Neural cell (in vitro differentiated cells): ENCODE results near the gene KCNMB2. TPM values are rescaled to one million over a fixed set of nuclear protein-coding genes. Genes with fewer than 3 reads are reported as not detected.

Experiments used
- H2AFZ ChIP-seq: fragments of 200-600, 300-800 bp; sonication (generic), shearing (Covaris generic); 2 replicates; pipeline ENCODE4 v1.6.0; 2014; ENCODE audit warnings: low read depth, mild to moderate bottlenecking, antibody characterized with exemption, low read length, moderate library complexity
- H3F3A ChIP-seq: fragments of 200-600 bp; shearing (Covaris generic); 2 replicates; pipeline ENCODE4 v1.6.1; 2016; ENCODE audit warnings: mild to moderate bottlenecking, moderate library complexity, mixed read lengths, antibody characterized with exemption, low read length; ENCODE audit not compliant: insufficient read depth, poor library complexity, severe bottlenecking
- H3K27ac ChIP-seq: fragments of 200-600, 300-800 bp; sonication (generic), shearing (Covaris generic); 2 replicates; pipeline ENCODE4 v1.5.1; 2014; ENCODE audit warnings: mild to moderate bottlenecking, low read length, moderate library complexity
- H3K27me3 ChIP-seq: fragments of 300-800, 200-600 bp; sonication (generic), shearing (Covaris generic); 2 replicates; pipeline ENCODE4 v1.6.0; 2014; ENCODE audit warnings: mild to moderate bottlenecking, low read depth, low read length, moderate library complexity; ENCODE audit not compliant: insufficient read depth
- H3K36me3 ChIP-seq: fragments of 300-800, 200-600 bp; sonication (generic), shearing (Covaris generic); 2 replicates; pipeline ENCODE4 v1.5.1; 2014; ENCODE audit warnings: mild to moderate bottlenecking, antibody characterized with exemption, low read length, moderate library complexity; ENCODE audit not compliant: insufficient read depth
- H3K4me2 ChIP-seq: fragments of 300-800, 200-600 bp; sonication (generic), shearing (Covaris generic); 2 replicates; pipeline ENCODE4 v1.6.0; 2014; ENCODE audit warnings: mild to moderate bottlenecking, low read length
- H3K4me3 ChIP-seq: fragments of 300-800, 200-600 bp; sonication (generic), shearing (Covaris generic); 2 replicates; pipeline ENCODE4 v1.5.1; 2014; ENCODE audit warnings: mild to moderate bottlenecking, low read length, moderate library complexity
- H3K79me2 ChIP-seq: fragments of 200-600 bp; shearing (Covaris generic); replicated peaks from 2 replicates; pipeline ENCODE4 v1.6.0; 2014; ENCODE audit warnings: mild to moderate bottlenecking, low read length, moderate library complexity; ENCODE audit not compliant: insufficient read depth
- H3K9ac ChIP-seq: fragments of 300-800, 200-600 bp; sonication (generic), shearing (Covaris generic); 2 replicates; pipeline ENCODE4 v1.6.1; 2016; ENCODE audit warnings: mild to moderate bottlenecking, low read length, mixed read lengths
- H3K9me2 ChIP-seq: fragments of 200-600 bp; shearing (Covaris generic); 2 replicates; pipeline ENCODE4 v1.6.1; 2016; ENCODE audit warnings: mild to moderate bottlenecking, low read length, mixed read lengths; ENCODE audit not compliant: insufficient read depth
- H3K9me3 ChIP-seq: fragments of 200-600, 300-800 bp; sonication (generic), shearing (Covaris generic); 2 replicates; pipeline ENCODE4 v1.6.1; 2016; ENCODE audit warnings: mild to moderate bottlenecking, mixed run types, low read length, moderate library complexity, mixed read lengths
- H4K20me1 ChIP-seq: fragments of 200-600 bp; shearing (Covaris generic); 2 replicates; pipeline ENCODE4 v1.6.1; 2016; ENCODE audit warnings: mild to moderate bottlenecking, mixed run types; ENCODE audit not compliant: insufficient read depth
- EP300 ChIP-seq: fragments of 450-650 bp; conservative IDR thresholded peaks from 2 replicates; pipeline ENCODE4 v1.6.1; 2014; ENCODE audit warnings: antibody characterized with exemption, mild to moderate bottlenecking, moderate library complexity; ENCODE audit not compliant: poor library complexity, severe bottlenecking
- EZH2 ChIP-seq: fragments of 200-600, 300-800 bp; shearing (Covaris generic), sonication (generic); IDR thresholded peaks from 2 replicates; pipeline ENCODE4 v1.6.1; 2014; ENCODE audit warnings: antibody characterized with exemption, low read length, borderline replicate concordance, mild to moderate bottlenecking; ENCODE audit not compliant: insufficient read depth, poor library complexity, severe bottlenecking
- MXI1 ChIP-seq: fragments of 450-650 bp; conservative IDR thresholded peaks from 2 replicates; pipeline ENCODE4 v1.6.1; 2014; ENCODE audit warnings: antibody characterized with exemption, mild to moderate bottlenecking; ENCODE audit not compliant: poor library complexity, severe bottlenecking
- POLR2AphosphoS5 ChIP-seq: IDR thresholded peaks from 2 replicates; pipeline ENCODE4 v1.6.1; 2012
- RAD21 ChIP-seq: fragments of 450-650 bp; conservative IDR thresholded peaks from 2 replicates; pipeline ENCODE4 v1.6.1; 2014; ENCODE audit warnings: antibody characterized with exemption, mild to moderate bottlenecking, moderate library complexity
- SMC3 ChIP-seq: fragments of 450-650 bp; conservative IDR thresholded peaks from 2 replicates; pipeline ENCODE4 v1.6.1; 2014; ENCODE audit warnings: antibody characterized with exemption, mild to moderate bottlenecking, moderate library complexity; ENCODE audit not compliant: poor library complexity
- TAF1 ChIP-seq: IDR thresholded peaks from 2 replicates; pipeline ENCODE4 v1.6.1; 2012; ENCODE audit warnings: low read depth
- polyA plus RNA-seq: library from polyadenylated mRNA; depleted of rRNA; stranded (reverse); fragments of >200 nt; gene quantifications from 2 replicates; pipeline ENCODE4 v1.2.3, GENCODE V29; 2014
- TF ChIP-seq, protein P1 (sequence below): IDR thresholded peaks from 2 replicates; pipeline ENCODE4 v1.6.1; 2012; ENCODE audit warnings: borderline replicate concordance
- TF ChIP-seq, protein P2 (sequence below): fragments of 450-650 bp; IDR thresholded peaks from 2 replicates; pipeline ENCODE4 v1.5.1; 2014; ENCODE audit warnings: antibody characterized with exemption, mild to moderate bottlenecking, moderate library complexity; ENCODE audit not compliant: poor library complexity, severe bottlenecking

KCNMB2 gene
- polyA plus RNA-seq, 1 donor from 2014 or later: 0.93 TPM

DNA sequence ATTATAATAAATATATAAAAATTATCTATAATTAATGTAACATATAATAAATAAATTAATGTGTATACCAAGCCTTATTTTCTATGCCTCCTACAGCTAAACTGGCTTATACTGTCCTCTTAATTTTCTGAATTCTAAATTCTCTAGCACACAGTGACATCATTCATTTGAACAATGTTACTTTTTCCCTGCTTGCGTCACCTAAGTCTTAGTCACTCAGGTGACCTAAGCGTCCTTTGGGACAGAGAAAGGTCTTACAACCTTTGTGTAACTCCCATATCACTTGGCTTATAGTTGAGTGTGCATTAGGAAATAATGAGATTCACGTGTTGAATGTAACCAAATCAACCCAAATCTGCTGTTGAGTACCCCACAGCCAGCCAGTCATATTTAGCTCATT is 48.5 kb upstream of the KCNMB2 start:
- no peaks in the 10 kb centered on the region for H3K9me3 ChIP-seq
- H3K9ac ChIP-seq: no peak overlapping the region
- H3K79me2 ChIP-seq: no peaks in the 10 kb centered on the region
- no peaks in the 10 kb centered on the region for H4K20me1 ChIP-seq
- H3K27ac ChIP-seq: no peak overlapping the region
- H3F3A ChIP-seq: no peaks in the 10 kb centered on the region
- no peak overlapping the region for H2AFZ ChIP-seq
- no peaks in the 10 kb centered on the region for H3K36me3 ChIP-seq
- H3K9me2 ChIP-seq: no peaks in the 10 kb centered on the region
- H3K4me3 ChIP-seq: no peak overlapping the region
- no peak overlapping the region for H3K4me2 ChIP-seq
- TF ChIP-seq TAF1 (no peak), EZH2 (no peak), EP300 (no peak), MXI1 (no peak), RAD21 (no peak), POLR2AphosphoS5 (no peak), SMC3 (no peak)
- TF ChIP-seq, protein P1, sequence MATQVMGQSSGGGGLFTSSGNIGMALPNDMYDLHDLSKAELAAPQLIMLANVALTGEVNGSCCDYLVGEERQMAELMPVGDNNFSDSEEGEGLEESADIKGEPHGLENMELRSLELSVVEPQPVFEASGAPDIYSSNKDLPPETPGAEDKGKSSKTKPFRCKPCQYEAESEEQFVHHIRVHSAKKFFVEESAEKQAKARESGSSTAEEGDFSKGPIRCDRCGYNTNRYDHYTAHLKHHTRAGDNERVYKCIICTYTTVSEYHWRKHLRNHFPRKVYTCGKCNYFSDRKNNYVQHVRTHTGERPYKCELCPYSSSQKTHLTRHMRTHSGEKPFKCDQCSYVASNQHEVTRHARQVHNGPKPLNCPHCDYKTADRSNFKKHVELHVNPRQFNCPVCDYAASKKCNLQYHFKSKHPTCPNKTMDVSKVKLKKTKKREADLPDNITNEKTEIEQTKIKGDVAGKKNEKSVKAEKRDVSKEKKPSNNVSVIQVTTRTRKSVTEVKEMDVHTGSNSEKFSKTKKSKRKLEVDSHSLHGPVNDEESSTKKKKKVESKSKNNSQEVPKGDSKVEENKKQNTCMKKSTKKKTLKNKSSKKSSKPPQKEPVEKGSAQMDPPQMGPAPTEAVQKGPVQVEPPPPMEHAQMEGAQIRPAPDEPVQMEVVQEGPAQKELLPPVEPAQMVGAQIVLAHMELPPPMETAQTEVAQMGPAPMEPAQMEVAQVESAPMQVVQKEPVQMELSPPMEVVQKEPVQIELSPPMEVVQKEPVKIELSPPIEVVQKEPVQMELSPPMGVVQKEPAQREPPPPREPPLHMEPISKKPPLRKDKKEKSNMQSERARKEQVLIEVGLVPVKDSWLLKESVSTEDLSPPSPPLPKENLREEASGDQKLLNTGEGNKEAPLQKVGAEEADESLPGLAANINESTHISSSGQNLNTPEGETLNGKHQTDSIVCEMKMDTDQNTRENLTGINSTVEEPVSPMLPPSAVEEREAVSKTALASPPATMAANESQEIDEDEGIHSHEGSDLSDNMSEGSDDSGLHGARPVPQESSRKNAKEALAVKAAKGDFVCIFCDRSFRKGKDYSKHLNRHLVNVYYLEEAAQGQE: no peak
- TF ChIP-seq, protein P2, sequence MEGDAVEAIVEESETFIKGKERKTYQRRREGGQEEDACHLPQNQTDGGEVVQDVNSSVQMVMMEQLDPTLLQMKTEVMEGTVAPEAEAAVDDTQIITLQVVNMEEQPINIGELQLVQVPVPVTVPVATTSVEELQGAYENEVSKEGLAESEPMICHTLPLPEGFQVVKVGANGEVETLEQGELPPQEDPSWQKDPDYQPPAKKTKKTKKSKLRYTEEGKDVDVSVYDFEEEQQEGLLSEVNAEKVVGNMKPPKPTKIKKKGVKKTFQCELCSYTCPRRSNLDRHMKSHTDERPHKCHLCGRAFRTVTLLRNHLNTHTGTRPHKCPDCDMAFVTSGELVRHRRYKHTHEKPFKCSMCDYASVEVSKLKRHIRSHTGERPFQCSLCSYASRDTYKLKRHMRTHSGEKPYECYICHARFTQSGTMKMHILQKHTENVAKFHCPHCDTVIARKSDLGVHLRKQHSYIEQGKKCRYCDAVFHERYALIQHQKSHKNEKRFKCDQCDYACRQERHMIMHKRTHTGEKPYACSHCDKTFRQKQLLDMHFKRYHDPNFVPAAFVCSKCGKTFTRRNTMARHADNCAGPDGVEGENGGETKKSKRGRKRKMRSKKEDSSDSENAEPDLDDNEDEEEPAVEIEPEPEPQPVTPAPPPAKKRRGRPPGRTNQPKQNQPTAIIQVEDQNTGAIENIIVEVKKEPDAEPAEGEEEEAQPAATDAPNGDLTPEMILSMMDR: no peak
- H3K27me3 ChIP-seq: no peaks in the 10 kb centered on the region

- Histone ChIP-seq H3K79me2 (no peaks in the 10 kb centered on the region), H3K9ac (no peak overlapping the region), H3K27ac (no peak overlapping the region), H3K9me3 (no peaks in the 10 kb centered on the region), H3K36me3 (no peaks in the 10 kb centered on the region), H3F3A (no peaks in the 10 kb centered on the region), H3K4me3 (no peak overlapping the region), H3K9me2 (no peaks in the 10 kb centered on the region), H2AFZ (no peak overlapping the region), H4K20me1 (no peaks in the 10 kb centered on the region), H3K4me2 (no peak overlapping the region), H3K27me3 (no peaks in the 10 kb centered on the region)
- TF ChIP-seq TAF1 (no peak), POLR2AphosphoS5 (no peak), MXI1 (no peak), SMC3 (no peak), EP300 (no peak), EZH2 (no peak)
- TF ChIP-seq, protein P2: no peak
- TF ChIP-seq, protein P1: no peak
Measured at GRCh38 chr3:178491751-178492150, 44.5 kb upstream of the KCNMB2 start.
